ENCODE data around the gene RALGDS.

Gene RALGDS

DNA sequence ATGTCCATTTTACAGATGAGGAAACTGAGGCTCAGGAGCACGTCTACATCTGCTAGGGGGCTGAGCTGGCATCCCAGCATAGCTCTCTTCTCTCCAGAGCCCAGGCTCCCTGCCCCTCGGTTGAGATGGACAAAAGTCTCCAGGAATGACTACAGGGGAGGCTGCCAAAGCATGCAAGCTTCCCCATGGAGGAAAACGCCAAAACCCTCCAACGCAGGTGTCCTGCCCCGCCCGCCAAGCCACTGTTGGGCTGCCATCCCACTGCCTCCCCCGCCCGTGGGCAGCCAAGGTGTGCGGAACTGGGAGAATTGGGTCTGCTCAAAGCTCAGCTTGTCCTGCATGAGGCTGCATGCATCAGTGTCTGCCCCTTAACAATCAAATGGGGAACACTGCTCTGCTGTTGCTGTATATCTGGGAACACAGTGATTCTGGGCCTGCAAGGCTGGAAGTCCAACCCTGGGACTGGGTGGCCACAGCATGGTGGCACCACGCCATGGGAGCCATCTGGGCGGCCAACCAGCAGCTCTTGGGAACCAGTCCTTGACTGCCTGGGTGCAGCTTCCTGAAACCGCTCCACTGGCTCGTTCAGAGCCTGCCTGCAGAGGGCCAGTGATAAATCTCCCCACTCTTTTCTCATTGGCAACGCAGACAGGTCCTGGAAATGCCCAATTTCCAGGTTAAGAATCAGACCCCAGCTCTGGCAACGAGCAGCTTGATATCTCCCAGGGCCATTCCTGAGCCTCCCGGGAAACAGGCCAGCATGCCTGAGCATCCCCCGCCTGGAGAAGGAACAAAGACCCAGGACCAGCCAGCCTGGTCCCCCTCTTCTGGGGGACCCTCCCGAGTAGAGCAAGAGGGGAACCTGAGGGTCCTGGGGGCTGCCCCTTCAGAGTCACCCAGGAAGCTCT lies 3.5 kb downstream of the RALGDS start:
- Histone ChIP-seq H2BK12ac (ENCODE audit: low read length in 2 of 2) (no peak overlapping the region), H3K23ac (ENCODE audit: low read length in 2 of 2) (no peak overlapping the region), H3K9me3 (ENCODE audit: control insufficient read depth, low read length) (no peaks in the 10 kb centered on the region), H3K36me3 (ENCODE audit: control insufficient read depth in 1 of 2, insufficient read depth in 2 of 2, low read depth in 1 of 2, low read length in 2 of 2) (peaks cover 0 to 23% of the 10 kb centered on the region in 2 experiments), H3K18ac (ENCODE audit: low read depth in 1 of 2, low read length in 2 of 2) (peak overlapping the region in 1 of 2 experiments; percentile 16), H4K8ac (ENCODE audit: low read length) (peak overlapping the region; percentile 49), H3K4me3 (ENCODE audit: insufficient read depth in 1 of 2, low read depth in 1 of 2, low read length in 2 of 2) (no peak overlapping the region), H4K91ac (ENCODE audit: low read length) (no peak overlapping the region), H3K4me1 (ENCODE audit: control insufficient read depth, insufficient read depth, low read depth, low read length) (peaks cover 81% of the 10 kb centered on the region), H3K27me3 (ENCODE audit: control insufficient read depth in 1 of 2, insufficient read depth in 1 of 2, low read length in 2 of 2) (no peaks in the 10 kb centered on the region), H2AK5ac (ENCODE audit: low read length, severe bottlenecking) (no peak overlapping the region), H3K79me1 (replicated peaks; ENCODE audit: low read length, poor library complexity, severe bottlenecking) (peaks cover 20% of the 10 kb centered on the region), H3K4ac (ENCODE audit: low read depth in 1 of 2, low read length in 2 of 2) (no peak overlapping the region), H3K9ac (ENCODE audit: low read length) (no peak overlapping the region), H2BK5ac (ENCODE audit: low read depth, low read length, poor library complexity, severe bottlenecking) (no peak overlapping the region), H3K27ac (ENCODE audit: low read length, poor library complexity, severe bottlenecking) (no peak overlapping the region), H2BK15ac (ENCODE audit: low read depth, poor library complexity, severe bottlenecking) (no peak overlapping the region), H3K14ac (ENCODE audit: low read length in 2 of 2) (peak overlapping the region in 1 of 2 experiments; percentile 31), H2BK120ac (ENCODE audit: low read depth, low read length) (no peak overlapping the region), H2AFZ (ENCODE audit: low read depth, low read length) (no peak overlapping the region), H3K4me2 (ENCODE audit: low read length, poor library complexity, severe bottlenecking) (no peak overlapping the region)
- DNase-seq, result no peak
- 90% methylated on average over 18 of the region's 18 CpGs for WGBS

DNA sequence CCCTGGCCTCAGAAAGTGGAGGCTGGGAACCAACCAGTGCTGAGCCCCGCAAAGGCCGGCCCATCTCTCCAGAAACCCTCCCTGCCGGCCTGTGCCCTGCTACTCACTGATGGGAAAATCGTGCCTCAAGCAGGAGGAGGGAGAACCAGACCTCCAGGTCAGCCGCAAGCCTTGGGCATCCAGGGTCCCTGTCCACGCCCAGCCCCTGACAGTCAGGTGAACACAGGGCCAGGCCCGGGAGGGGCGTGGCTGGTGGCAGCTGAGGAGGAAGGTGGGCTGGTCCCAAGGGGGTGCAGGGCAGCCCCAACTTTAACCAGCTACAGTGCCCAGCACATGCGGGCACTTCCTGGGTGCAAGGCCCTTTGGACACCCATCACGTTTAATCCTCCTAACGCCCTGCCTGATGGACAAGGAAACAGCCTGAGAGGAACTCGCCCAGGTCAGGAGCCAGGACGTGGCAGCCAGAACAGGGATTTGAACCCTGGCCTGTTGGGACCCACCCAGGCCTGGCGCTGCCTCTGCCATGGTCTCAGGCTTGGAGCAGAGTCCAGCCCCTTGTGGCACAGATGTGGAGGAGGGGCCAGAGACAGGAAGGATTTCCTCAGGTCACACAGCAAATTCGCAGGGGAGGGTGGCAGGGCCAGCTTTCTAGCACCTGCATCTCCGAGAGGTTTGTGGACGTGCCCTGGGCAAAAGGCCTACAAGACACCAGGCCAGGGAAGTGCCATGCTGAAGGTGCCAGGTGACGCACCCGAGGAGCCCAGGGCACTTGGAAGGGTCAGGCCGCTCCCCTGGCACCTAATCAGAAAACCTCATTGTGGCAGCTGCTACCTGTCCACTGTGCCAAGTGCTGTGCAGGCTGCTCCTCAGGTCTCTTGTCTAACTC lies 4.5 kb downstream of the RALGDS start:
- Histone ChIP-seq H3K18ac (ENCODE audit: low read depth in 1 of 2, low read length in 2 of 2) (peak overlapping the region in 1 of 2 experiments; percentile 3), H2BK15ac (ENCODE audit: low read depth, poor library complexity, severe bottlenecking) (no peak overlapping the region), H2BK12ac (ENCODE audit: low read length in 2 of 2) (peak overlapping the region; percentile 1 to 2), H2BK120ac (ENCODE audit: low read depth, low read length) (no peak overlapping the region), H2AK5ac (ENCODE audit: low read length, severe bottlenecking) (peak overlapping the region; percentile 5), H3K27ac (ENCODE audit: low read length, poor library complexity, severe bottlenecking) (no peak overlapping the region), H4K91ac (ENCODE audit: low read length) (no peak overlapping the region), H3K27me3 (ENCODE audit: control insufficient read depth in 1 of 2, insufficient read depth in 1 of 2, low read length in 2 of 2) (no peaks in the 10 kb centered on the region), H3K79me1 (replicated peaks; ENCODE audit: low read length, poor library complexity, severe bottlenecking) (peaks cover 24% of the 10 kb centered on the region), H3K9ac (ENCODE audit: low read length) (peak overlapping the region; percentile 86), H3K4ac (ENCODE audit: low read depth in 1 of 2, low read length in 2 of 2) (no peak overlapping the region), H3K4me2 (ENCODE audit: low read length, poor library complexity, severe bottlenecking) (no peak overlapping the region), H2BK5ac (ENCODE audit: low read depth, low read length, poor library complexity, severe bottlenecking) (no peak overlapping the region), H3K36me3 (ENCODE audit: control insufficient read depth in 1 of 2, insufficient read depth in 2 of 2, low read depth in 1 of 2, low read length in 2 of 2) (peaks cover 4 to 29% of the 10 kb centered on the region in 2 experiments), H3K9me3 (ENCODE audit: control insufficient read depth, low read length) (no peaks in the 10 kb centered on the region), H3K4me1 (ENCODE audit: control insufficient read depth, insufficient read depth, low read depth, low read length) (peaks cover 85% of the 10 kb centered on the region), H4K8ac (ENCODE audit: low read length) (no peak overlapping the region), H2AFZ (ENCODE audit: low read depth, low read length) (no peak overlapping the region), H3K14ac (ENCODE audit: low read length in 2 of 2) (no peak overlapping the region), H3K23ac (ENCODE audit: low read length in 2 of 2) (peak overlapping the region in 1 of 2 experiments; percentile 46), H3K4me3 (ENCODE audit: insufficient read depth in 1 of 2, low read depth in 1 of 2, low read length in 2 of 2) (peak overlapping the region in 1 of 2 experiments; percentile 49)
- no peak for DNase-seq
- 96% methylated on average over 20 of the region's 20 CpGs for WGBS

DNA sequence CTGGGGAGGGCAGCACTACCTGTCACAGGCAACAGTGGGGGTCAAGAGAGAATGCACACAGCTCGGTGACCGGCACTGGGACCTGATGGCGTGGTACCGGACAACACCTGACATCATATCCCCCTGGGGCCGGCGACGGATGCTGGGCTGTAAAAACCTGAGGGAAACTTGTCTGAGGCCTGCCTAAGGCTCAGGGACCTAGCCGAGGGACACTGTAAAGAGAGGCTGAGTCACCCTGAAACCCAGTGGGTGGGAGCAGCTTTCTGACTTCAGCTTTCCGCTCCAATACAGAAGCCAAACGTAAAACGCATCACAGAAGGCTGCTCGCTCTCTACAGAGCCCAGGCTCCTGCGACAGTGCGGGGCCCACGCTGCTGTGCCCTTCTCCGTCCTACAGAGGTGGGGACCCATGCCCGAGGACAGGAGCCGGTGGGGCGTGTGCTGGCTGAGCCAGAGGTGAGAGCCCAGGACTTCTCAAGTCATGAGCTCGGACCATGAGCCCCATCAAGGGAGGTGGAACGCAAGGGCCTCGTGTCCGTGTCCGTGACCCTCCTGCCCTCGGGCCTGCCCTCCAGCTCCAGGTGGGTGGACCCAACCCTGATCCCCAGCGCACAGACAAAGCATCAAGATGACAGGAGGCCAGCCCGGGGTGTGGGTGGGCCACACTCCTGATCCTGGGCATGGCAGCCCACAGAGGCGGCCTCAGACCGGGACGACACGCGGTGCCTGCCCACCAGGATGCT lies 5.3 kb downstream of the RALGDS start:
- Histone ChIP-seq H4K8ac (ENCODE audit: low read length) (peak overlapping the region; percentile 52), H2BK12ac (ENCODE audit: low read length in 2 of 2) (peak overlapping the region; percentile 1 to 43), H2AFZ (ENCODE audit: low read depth, low read length) (no peak overlapping the region), H3K14ac (ENCODE audit: low read length in 2 of 2) (no peak overlapping the region), H2BK5ac (ENCODE audit: low read depth, low read length, poor library complexity, severe bottlenecking) (peak overlapping the region; percentile 22), H3K4me3 (ENCODE audit: insufficient read depth in 1 of 2, low read depth in 1 of 2, low read length in 2 of 2) (peak overlapping the region in 1 of 2 experiments; percentile 49), H4K91ac (ENCODE audit: low read length) (peak overlapping the region; percentile 85), H3K79me1 (replicated peaks; ENCODE audit: low read length, poor library complexity, severe bottlenecking) (peaks cover 27% of the 10 kb centered on the region), H3K23ac (ENCODE audit: low read length in 2 of 2) (no peak overlapping the region), H3K27me3 (ENCODE audit: control insufficient read depth in 1 of 2, insufficient read depth in 1 of 2, low read length in 2 of 2) (no peaks in the 10 kb centered on the region), H3K9ac (ENCODE audit: low read length) (peak overlapping the region; percentile 86), H3K4ac (ENCODE audit: low read depth in 1 of 2, low read length in 2 of 2) (no peak overlapping the region), H2BK15ac (ENCODE audit: low read depth, poor library complexity, severe bottlenecking) (peak overlapping the region; percentile 90), H3K27ac (ENCODE audit: low read length, poor library complexity, severe bottlenecking) (peak overlapping the region; percentile 85), H2AK5ac (ENCODE audit: low read length, severe bottlenecking) (peak overlapping the region; percentile 97), H3K4me1 (ENCODE audit: control insufficient read depth, insufficient read depth, low read depth, low read length) (peaks cover 83% of the 10 kb centered on the region), H3K18ac (ENCODE audit: low read depth in 1 of 2, low read length in 2 of 2) (peak overlapping the region; percentile 58), H3K36me3 (ENCODE audit: control insufficient read depth in 1 of 2, insufficient read depth in 2 of 2, low read depth in 1 of 2, low read length in 2 of 2) (peaks cover 12 to 38% of the 10 kb centered on the region in 2 experiments), H2BK120ac (ENCODE audit: low read depth, low read length) (no peak overlapping the region), H3K9me3 (ENCODE audit: control insufficient read depth, low read length) (no peaks in the 10 kb centered on the region), H3K4me2 (ENCODE audit: low read length, poor library complexity, severe bottlenecking) (peak overlapping the region; percentile 13)
- peak; percentile 62 for DNase-seq
- WGBS, result 85% methylated on average over 32 of the region's 32 CpGs

Measured in mesenchymal stem cell (in vitro differentiated cells and primary cell).